Measurements from ENCODE around the gene PLCH1.

PLCH1 gene

DNA sequence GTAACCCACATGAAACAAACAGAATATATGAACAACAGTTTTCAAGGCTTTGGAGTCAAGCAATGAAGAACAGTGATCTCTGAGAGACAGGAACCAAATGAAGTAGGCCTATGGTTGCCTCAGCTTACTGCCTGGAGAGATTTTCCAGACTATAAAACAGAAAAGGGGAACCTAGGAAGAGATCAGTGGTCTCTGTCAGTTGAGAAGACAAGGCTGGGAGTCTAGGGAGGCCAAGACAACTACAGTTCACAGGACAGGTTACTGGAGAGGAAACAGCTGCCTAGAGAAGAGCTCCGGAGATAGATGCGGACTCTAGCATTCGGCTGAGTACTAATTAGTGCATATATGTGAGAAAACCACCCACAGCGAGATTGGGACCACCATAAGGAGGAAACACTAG is 87.7 kb downstream of the PLCH1 start:
- Histone ChIP-seq H3K27ac (replicated peaks) (no peak overlapping the region), H3K4me3 (replicated peaks; ENCODE audit: insufficient read depth, low read length) (no peak overlapping the region), H3K27me3 (ENCODE audit: insufficient read depth, poor library complexity, severe bottlenecking) (no peaks in the 10 kb centered on the region)
- TF ChIP-seq, protein P1, sequence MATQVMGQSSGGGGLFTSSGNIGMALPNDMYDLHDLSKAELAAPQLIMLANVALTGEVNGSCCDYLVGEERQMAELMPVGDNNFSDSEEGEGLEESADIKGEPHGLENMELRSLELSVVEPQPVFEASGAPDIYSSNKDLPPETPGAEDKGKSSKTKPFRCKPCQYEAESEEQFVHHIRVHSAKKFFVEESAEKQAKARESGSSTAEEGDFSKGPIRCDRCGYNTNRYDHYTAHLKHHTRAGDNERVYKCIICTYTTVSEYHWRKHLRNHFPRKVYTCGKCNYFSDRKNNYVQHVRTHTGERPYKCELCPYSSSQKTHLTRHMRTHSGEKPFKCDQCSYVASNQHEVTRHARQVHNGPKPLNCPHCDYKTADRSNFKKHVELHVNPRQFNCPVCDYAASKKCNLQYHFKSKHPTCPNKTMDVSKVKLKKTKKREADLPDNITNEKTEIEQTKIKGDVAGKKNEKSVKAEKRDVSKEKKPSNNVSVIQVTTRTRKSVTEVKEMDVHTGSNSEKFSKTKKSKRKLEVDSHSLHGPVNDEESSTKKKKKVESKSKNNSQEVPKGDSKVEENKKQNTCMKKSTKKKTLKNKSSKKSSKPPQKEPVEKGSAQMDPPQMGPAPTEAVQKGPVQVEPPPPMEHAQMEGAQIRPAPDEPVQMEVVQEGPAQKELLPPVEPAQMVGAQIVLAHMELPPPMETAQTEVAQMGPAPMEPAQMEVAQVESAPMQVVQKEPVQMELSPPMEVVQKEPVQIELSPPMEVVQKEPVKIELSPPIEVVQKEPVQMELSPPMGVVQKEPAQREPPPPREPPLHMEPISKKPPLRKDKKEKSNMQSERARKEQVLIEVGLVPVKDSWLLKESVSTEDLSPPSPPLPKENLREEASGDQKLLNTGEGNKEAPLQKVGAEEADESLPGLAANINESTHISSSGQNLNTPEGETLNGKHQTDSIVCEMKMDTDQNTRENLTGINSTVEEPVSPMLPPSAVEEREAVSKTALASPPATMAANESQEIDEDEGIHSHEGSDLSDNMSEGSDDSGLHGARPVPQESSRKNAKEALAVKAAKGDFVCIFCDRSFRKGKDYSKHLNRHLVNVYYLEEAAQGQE (IDR thresholded peaks at IDR 0.05; ENCODE audit: insufficient replicate concordance, low read depth) = no peak
- TF ChIP-seq SPI1 (IDR thresholded peaks at IDR 0.05; ENCODE audit: borderline replicate concordance, low read depth) = no peak
- TF ChIP-seq, protein P2, sequence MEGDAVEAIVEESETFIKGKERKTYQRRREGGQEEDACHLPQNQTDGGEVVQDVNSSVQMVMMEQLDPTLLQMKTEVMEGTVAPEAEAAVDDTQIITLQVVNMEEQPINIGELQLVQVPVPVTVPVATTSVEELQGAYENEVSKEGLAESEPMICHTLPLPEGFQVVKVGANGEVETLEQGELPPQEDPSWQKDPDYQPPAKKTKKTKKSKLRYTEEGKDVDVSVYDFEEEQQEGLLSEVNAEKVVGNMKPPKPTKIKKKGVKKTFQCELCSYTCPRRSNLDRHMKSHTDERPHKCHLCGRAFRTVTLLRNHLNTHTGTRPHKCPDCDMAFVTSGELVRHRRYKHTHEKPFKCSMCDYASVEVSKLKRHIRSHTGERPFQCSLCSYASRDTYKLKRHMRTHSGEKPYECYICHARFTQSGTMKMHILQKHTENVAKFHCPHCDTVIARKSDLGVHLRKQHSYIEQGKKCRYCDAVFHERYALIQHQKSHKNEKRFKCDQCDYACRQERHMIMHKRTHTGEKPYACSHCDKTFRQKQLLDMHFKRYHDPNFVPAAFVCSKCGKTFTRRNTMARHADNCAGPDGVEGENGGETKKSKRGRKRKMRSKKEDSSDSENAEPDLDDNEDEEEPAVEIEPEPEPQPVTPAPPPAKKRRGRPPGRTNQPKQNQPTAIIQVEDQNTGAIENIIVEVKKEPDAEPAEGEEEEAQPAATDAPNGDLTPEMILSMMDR (IDR thresholded peaks at IDR 0.05; ENCODE audit: insufficient read depth, low read length) = no peak
- TF ChIP-seq GABPA (IDR thresholded peaks at IDR 0.05; ENCODE audit: low read depth) = no peak
- no peak for DNase-seq (ENCODE audit: low read depth in 1 of 2, low spot score in 1 of 2)

DNA sequence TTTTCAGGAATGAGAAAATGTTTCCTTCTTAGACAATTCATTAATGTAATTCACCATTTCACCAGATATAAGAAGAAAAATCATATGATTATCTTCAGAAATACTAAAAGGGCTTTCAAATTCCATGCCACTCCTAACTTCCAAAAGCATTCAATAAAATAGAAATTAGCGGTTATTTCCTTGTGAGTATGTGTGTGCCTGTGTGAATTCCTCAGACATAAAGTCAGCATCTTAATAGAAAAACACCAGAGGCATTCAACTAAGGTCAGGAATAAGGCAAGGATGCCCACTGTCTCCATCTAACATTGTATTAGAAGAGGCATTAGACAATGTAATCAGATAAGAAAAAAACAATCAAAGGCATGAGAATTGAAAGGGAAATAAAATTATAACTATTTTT is 88.4 kb downstream of the PLCH1 start:
- no peak for DNase-seq (ENCODE audit: low read depth in 1 of 2, low spot score in 1 of 2)
- H3K4me3 ChIP-seq (replicated peaks; ENCODE audit: insufficient read depth, low read length) = no peak overlapping the region
- H3K27me3 ChIP-seq (ENCODE audit: insufficient read depth, poor library complexity, severe bottlenecking) = no peaks in the 10 kb centered on the region
- TF ChIP-seq GABPA (IDR thresholded peaks at IDR 0.05; ENCODE audit: low read depth) = no peak
- no peak for TF ChIP-seq POLR2AphosphoS5 (IDR thresholded peaks at IDR 0.05; ENCODE audit: low read depth)
- TF ChIP-seq, protein P1 (IDR thresholded peaks at IDR 0.05; ENCODE audit: insufficient replicate concordance, low read depth) = no peak
- no peak for TF ChIP-seq SPI1 (IDR thresholded peaks at IDR 0.05; ENCODE audit: borderline replicate concordance, low read depth)
- TF ChIP-seq, protein P2 (IDR thresholded peaks at IDR 0.05; ENCODE audit: insufficient read depth, low read length) = no peak
- H3K27ac ChIP-seq (replicated peaks) = no peak overlapping the region

DNA sequence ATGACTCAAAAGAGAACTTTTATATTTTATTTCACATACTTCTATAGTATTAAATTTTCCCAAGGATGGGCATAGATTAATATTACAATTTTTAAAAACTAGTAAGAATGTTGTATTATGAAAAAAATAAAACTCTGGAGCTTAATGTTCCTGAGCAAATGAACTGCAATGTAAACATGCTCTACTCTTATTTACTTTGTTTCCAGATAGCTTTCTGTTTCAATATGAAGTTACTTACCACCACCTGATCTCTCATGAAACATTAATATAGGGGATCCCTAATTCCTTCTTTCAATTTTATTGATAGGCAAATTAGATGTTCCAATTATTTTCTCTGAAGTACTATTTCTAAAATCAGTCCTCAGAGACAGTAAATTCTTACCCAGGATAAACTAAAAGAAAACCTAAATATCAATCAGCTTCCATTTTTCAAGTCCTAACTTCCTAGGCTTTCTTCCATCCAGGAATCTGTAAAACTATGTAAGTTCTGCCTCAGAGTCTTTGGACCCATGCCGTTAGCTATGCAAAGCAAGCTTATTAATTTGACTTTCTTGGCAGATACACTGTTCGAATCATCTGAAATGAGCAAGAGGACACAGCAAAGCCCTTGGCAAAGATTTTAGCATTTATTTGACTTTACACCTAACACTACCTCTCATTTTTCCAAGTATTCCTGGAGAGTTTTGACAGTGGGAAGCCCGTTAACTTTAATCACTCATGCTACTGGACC is 93.2 kb downstream of the PLCH1 start:
- Histone ChIP-seq H3K27ac (replicated peaks) (no peak overlapping the region), H3K27me3 (ENCODE audit: insufficient read depth, poor library complexity, severe bottlenecking) (no peaks in the 10 kb centered on the region), H3K4me3 (replicated peaks; ENCODE audit: insufficient read depth, low read length) (no peak overlapping the region)
- no peak for DNase-seq (ENCODE audit: low read depth in 1 of 2, low spot score in 1 of 2)
- TF ChIP-seq POLR2AphosphoS5 (IDR thresholded peaks at IDR 0.05; ENCODE audit: low read depth) (no peak), SPI1 (IDR thresholded peaks at IDR 0.05; ENCODE audit: borderline replicate concordance, low read depth) (no peak), GABPA (IDR thresholded peaks at IDR 0.05; ENCODE audit: low read depth) (no peak)
- TF ChIP-seq, protein P2 (IDR thresholded peaks at IDR 0.05; ENCODE audit: insufficient read depth, low read length) = no peak
- TF ChIP-seq, protein P1 (IDR thresholded peaks at IDR 0.05; ENCODE audit: insufficient replicate concordance, low read depth) = no peak

Data from HL-60 (cell line).